GM06990 (cell line): ENCODE results near the gene DYNLT1.
"Not testable (repeated sequence)": the region's sequence is repeated elsewhere in the genome, so short reads cannot be mapped to it uniquely, and the experiment has no call there.

Source experiments
- DNase-seq: peaks from one replicate; pipeline ENCODE4 v3.0.0-alpha.2; 2011; ENCODE audit not compliant: insufficient read length; ENCODE audit errors: extremely low read depth
- H3K27me3 ChIP-seq: replicated peaks from 2 replicates; pipeline ENCODE4 v1.6.0; 2011; ENCODE audit warnings: low read length; ENCODE audit not compliant: control insufficient read depth, insufficient read depth
- H3K36me3 ChIP-seq: 2 replicates; pipeline ENCODE4 v1.5.1; 2011; ENCODE audit warnings: low read length; ENCODE audit not compliant: control insufficient read depth, insufficient read depth
- H3K4me3 ChIP-seq: replicated peaks from 2 replicates; pipeline ENCODE4 v1.5.1; 2011; ENCODE audit warnings: low read depth, mild to moderate bottlenecking, control low read depth, low read length
- TF ChIP-seq, protein P1 (sequence below): IDR thresholded peaks from 2 replicates; pipeline ENCODE4 v1.5.1; 2011; ENCODE audit warnings: low read length, control low read depth, mild to moderate bottlenecking, inconsistent platforms; ENCODE audit not compliant: insufficient read depth, poor library complexity, severe bottlenecking

The DYNLT1 gene

DNA sequence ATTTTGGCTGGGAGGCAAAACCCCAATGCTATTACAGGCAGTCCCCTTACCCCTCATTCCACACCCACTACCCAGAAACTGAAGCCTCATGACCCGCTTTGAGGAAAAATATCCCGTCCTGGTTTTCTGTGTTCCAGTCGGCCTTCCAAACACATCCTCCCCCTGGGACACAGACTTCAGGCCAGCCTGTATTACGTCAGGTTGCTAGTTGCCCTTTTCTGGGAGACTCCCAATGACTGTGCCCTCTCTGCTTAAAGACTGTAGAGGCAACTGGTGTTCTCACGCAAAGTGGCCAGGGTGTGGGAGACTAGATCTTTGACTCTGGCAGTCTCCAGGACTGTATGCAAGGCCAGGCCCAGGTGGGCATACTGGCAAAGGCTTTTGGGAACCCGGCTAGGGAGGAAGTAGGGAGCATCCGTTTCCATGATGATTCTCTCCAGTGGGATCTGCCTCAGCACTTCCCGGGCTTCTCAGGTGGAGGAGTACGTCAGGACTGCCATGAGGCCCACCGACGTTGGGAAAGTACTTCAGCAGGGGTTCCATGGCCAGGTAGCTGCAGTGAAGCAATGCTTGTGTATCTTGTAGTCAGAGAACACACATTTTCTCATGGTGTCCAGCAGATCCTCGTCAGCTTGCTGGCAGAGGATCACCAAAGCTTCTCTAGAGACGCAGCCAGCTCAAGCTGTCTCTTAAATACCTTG is 34.9 kb downstream of the DYNLT1 start:
- DNase-seq = no peak
- Histone ChIP-seq H3K36me3 (peaks cover 20% of the 10 kb centered on the region), H3K27me3 (no peaks in the 10 kb centered on the region), H3K4me3 (no peak overlapping the region)
- TF ChIP-seq, protein P1, sequence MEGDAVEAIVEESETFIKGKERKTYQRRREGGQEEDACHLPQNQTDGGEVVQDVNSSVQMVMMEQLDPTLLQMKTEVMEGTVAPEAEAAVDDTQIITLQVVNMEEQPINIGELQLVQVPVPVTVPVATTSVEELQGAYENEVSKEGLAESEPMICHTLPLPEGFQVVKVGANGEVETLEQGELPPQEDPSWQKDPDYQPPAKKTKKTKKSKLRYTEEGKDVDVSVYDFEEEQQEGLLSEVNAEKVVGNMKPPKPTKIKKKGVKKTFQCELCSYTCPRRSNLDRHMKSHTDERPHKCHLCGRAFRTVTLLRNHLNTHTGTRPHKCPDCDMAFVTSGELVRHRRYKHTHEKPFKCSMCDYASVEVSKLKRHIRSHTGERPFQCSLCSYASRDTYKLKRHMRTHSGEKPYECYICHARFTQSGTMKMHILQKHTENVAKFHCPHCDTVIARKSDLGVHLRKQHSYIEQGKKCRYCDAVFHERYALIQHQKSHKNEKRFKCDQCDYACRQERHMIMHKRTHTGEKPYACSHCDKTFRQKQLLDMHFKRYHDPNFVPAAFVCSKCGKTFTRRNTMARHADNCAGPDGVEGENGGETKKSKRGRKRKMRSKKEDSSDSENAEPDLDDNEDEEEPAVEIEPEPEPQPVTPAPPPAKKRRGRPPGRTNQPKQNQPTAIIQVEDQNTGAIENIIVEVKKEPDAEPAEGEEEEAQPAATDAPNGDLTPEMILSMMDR = no peak

DNA sequence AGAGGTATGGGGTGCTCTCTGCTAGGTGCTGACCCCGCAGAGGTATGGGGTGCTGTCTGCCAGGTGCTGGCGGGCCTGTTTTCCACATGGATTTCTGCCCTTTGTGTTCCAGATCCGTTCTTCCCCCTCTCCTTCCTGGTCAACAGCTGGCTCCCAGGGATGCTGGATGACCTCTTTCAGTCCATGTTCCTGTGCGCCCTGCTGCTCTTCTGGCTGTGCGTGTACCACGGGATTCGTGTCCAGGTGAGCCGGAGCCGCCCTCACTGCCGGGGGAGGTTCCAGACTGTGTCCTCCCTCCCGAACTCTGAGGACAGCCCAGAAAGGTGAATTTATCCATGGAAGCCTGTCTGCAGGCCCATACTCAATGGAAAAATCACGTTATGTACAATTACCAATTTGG is 36.3 kb downstream of the DYNLT1 start:
- Histone ChIP-seq H3K4me3 (no peak overlapping the region), H3K27me3 (no peaks in the 10 kb centered on the region), H3K36me3 (peaks cover 20% of the 10 kb centered on the region)
- DNase-seq = no peak
- TF ChIP-seq, protein P1 = no peak

GRCh38 chr6:158607411-158608170 is 37.0 kb downstream of the DYNLT1 start:
- H3K36me3 ChIP-seq = peaks cover 20% of the 10 kb centered on the region
- H3K4me3 ChIP-seq = no peak overlapping the region
- no peak for DNase-seq
- TF ChIP-seq, protein P1 = no peak
- H3K27me3 ChIP-seq = no peaks in the 10 kb centered on the region

GRCh38 chr6:158606935-158607334 is 37.6 kb downstream of the DYNLT1 start:
- TF ChIP-seq, protein P1 = no peak
- H3K27me3 ChIP-seq = no peaks in the 10 kb centered on the region
- no peak for DNase-seq
- H3K36me3 ChIP-seq = peaks cover 20% of the 10 kb centered on the region
- H3K4me3 ChIP-seq = no peak overlapping the region

DNA sequence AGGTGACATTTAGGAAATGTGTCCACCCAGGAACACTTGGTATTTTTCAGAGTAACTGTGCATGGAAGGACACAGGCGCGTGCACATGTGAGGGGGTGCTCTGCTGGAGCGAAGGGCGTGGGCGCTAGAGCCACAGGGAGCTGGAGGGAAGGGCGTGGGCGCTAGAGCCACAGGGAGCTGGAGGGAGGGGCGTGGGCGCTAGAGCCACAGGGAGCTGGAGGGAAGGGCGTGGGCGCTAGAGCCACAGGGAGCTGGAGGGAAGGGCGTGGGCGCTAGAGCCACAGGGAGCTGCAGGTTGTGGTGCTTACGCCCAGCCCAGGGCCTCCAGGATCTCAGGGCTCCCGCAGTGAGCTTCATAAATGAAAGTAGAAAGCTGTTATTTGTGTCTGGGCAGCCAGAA is 38.5 kb downstream of the DYNLT1 start:
- peaks cover 18% of the 10 kb centered on the region for H3K36me3 ChIP-seq
- H3K27me3 ChIP-seq, DNase-seq, H3K4me3 ChIP-seq: not testable (repeated sequence)

- no peak for DNase-seq
- TF ChIP-seq, protein P1 = peak; percentile 58
- no peaks in the 10 kb centered on the region for H3K27me3 ChIP-seq
- peaks cover 17% of the 10 kb centered on the region for H3K36me3 ChIP-seq
- no peak overlapping the region for H3K4me3 ChIP-seq
These were observed 39.2 kb downstream of the DYNLT1 start for GRCh38 chr6:158605266-158605878.
